Omental fat pad (tissue), 4 donors: ENCODE results near the gene DNAH17. TPM values are rescaled to one million over a fixed set of nuclear protein-coding genes. Genes with fewer than 3 reads are reported as not detected.

ENCODE experiments used
- ATAC-seq: fragments of 150-250 bp; one replicate; pipeline ENCODE4 v1.9.1; 2016; ENCODE audit warnings: mild to moderate bottlenecking, moderate library complexity; ENCODE audit not compliant: low FRiP score
- DNase-seq: peaks from one replicate; pipeline ENCODE4 v3.0.0-alpha.2; 2019; ENCODE audit warnings: low spot score
- total RNA-seq, 4 donors: library from RNA; depleted of rRNA; stranded (reverse); fragments of >200 nt; gene quantifications; one replicate each; pipeline ENCODE4 v1.1.0, GENCODE V29; 2016
- TF ChIP-seq, protein P1 (sequence below), 3 donors: fragments of 450-650 bp; IDR thresholded peaks; one replicate each; pipeline ENCODE4 v1.5.1; 2016 to 2017; ENCODE audit warnings: antibody characterized with exemption in 3 of 3, mild to moderate bottlenecking in 3 of 3, moderate library complexity in 2 of 3

DNAH17 gene
- total RNA-seq, 4 donors from 2014 or later: 0.24 to 1.4 (median 0.34) TPM

DNA sequence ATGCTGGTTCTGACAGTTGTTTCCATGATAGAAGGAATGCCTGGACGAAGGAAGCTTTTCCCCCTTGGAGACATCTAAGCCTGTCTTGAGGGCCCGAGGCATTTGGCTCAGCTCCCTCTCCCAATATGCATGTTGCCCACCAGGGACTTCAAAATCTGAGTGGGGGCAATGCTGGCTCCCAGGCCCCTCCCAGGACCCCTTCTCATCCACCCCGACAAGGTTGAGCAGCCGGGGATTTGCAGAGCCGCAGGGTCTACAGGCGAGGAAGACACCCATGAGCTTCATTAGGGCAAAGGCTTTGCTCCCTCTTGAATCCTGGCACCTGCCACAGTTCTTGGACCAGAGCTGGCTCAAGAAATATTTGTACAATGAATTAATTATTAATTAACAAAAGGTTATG is 25.1 kb upstream of the DNAH17 start:
- DNase-seq: no peak

DNA sequence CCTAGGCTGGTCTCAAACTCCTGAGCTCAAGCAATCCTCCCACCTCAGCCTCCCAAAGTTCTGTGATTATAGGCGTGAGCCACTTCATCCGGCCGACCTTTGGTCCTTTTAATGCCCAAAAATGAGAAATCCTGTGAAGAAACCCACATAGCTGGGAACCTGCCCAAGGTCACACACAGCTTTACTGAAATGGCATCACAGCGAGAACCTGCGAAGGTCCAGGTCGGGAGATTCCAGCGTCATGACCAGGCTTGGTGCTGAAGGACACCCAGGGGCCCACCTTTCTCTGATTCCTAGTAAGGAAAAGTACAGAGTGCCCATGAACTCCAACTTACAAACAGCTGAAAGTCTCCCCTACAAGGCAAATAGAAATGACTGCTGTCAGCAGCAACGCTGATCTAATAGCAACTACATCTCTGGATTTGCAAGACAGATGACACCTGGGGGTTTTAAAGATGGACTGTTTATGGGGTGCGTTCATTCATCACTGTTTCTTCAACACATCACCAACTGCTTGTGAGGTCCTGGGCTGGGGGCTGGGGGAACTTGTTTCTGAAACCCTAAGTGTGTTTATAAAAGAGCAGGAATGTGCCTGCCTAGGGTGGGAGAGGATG is 24.5 kb upstream of the DNAH17 start:
- DNase-seq (no peak), ATAC-seq (no peak)
- TF ChIP-seq, protein P1, sequence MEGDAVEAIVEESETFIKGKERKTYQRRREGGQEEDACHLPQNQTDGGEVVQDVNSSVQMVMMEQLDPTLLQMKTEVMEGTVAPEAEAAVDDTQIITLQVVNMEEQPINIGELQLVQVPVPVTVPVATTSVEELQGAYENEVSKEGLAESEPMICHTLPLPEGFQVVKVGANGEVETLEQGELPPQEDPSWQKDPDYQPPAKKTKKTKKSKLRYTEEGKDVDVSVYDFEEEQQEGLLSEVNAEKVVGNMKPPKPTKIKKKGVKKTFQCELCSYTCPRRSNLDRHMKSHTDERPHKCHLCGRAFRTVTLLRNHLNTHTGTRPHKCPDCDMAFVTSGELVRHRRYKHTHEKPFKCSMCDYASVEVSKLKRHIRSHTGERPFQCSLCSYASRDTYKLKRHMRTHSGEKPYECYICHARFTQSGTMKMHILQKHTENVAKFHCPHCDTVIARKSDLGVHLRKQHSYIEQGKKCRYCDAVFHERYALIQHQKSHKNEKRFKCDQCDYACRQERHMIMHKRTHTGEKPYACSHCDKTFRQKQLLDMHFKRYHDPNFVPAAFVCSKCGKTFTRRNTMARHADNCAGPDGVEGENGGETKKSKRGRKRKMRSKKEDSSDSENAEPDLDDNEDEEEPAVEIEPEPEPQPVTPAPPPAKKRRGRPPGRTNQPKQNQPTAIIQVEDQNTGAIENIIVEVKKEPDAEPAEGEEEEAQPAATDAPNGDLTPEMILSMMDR (IDR thresholded peaks at IDR 0.05): no peak

More for the DNA sequence above, 25.1 kb upstream of the DNAH17 start:
- TF ChIP-seq, protein P1 (IDR thresholded peaks at IDR 0.05): no peak
- ATAC-seq: no peak

DNA sequence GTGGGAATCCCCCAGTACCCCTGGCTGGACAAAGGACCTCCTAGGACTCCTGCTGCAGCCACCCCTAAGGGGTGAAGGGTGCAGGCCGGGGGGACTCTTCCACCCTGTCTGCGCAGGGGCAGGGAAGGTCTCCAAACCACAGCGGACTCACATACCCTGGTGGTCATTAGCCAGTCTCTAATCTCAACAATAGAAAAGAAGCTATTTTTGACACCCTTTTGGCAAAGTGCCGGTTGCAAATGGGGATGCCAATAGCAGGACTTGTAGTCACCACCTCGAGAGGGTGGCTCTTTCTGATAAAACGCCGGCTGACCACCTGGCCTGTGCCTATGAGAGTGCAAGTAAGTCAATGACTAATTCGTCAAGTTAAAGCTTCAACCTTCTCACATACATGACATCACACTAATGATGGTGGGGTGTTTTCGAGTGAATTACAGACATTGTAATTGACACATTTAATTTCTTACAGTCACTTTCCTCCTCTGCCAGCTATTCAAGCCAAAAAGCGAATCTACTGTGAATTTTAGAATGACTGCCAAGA is 23.1 kb upstream of the DNAH17 start:
- ATAC-seq: no peak
- TF ChIP-seq, protein P1 (IDR thresholded peaks at IDR 0.05): no peak
- no peak for DNase-seq

DNA sequence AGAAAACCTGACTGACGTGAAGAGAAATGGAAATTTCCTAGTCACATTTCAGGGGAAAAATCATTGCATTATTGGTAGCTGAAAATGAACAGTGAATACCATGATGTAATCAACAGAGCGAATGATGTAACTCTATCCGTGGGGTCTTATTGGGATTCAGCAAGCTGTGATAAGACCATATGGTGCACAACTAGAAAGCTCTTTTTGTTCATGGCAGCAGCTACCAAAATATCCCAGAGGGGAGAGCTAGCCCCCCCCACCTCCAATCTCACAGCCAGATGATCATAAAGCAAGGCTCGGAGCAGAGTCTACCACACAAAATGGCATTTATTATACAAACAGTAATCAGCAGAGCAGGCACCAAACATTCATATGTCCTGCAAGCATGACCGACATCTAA is 22.2 kb upstream of the DNAH17 start:
- no peak for ATAC-seq
- TF ChIP-seq, protein P1 (IDR thresholded peaks at IDR 0.05): no peak

DNA sequence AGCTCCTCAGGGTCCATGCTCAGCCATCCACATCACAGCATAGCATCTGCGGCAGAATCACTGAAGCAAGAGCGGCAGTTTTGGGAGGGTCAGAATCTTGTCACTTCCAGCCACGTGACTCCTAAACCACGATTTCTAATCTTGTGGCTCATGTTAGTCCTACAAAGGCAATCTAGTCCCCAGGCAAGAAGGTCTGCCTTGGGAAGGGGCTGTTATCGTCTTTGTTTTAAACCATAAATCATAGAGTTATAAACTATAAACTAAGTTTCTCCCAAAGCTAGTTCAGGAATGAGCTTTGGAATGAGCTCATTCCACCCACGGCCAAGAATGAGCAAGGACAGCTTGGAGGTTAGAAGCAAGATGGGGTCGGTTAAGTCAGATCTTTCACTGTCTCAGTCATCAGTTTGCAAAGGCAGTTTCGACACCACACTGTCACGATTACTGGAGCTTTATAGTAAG is 20.8 kb upstream of the DNAH17 start:
- peak; percentile 34 for ATAC-seq
- TF ChIP-seq, protein P1 (IDR thresholded peaks at IDR 0.05): no peak
- no peak for DNase-seq

More for the DNA sequence above, 22.2 kb upstream of the DNAH17 start:
- no peak for DNase-seq

DNA sequence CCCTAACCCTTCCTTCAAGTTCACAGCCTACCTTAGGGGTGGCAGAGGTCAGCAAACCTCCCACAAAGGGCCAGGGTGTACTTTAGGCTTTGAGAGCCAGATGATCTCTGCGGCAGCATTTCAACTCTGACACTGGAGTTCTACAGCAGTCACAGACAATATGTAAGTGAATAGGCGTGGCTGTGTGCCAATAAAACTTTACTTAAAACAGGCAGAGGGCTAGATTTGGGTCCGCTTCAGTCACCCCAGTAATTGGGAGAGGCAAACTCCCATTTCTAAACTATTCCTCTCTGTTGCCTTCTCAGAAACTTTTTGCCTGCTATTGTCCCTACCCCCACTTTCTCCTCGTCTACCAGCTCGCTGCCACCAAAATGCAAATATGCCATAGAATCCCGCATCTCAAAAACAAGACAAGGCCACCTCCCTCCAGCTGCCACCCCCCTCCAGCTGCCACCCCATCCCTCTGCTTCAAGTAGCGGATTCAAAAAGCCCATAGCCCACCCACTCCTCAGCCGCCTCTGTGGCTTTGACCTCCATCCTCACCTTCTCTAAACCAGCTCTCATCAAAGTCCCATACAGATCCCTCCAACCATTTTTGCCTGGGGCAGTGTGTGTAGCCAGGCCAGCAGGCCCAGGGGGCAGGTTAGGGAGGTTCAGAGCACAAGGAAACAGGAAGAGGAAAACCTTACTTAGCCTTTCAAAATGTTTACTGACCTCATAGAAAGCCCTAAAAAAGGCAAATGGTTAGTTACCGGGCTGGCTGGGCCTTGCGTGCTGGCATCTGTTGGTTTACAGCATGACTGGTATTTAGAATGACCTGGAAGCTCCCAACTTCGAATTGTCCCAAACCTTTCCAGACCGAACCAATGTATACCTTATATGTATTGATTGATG is 19.9 kb upstream of the DNAH17 start:
- TF ChIP-seq, protein P1 (IDR thresholded peaks at IDR 0.05): no peak
- DNase-seq (no peak), ATAC-seq (no peak)
